Keratinocyte (primary cell): Measurements from ENCODE around the gene DEDD2.

Experiments
- EZH2 ChIP-seq: IDR thresholded peaks from one replicate; pipeline ENCODE4 v1.6.1; 2012; ENCODE audit warnings: inconsistent platforms, mild to moderate bottlenecking, low read length, moderate library complexity
- TF ChIP-seq, protein P1 (sequence below), 3 experiments: IDR thresholded peaks in 1 of 3; conservative IDR thresholded peaks in 1 of 3; optimal IDR thresholded peaks in 1 of 3; 2 replicates in 2 of 3; 3 replicates in 1 of 3; pipeline versions ENCODE3 to v1.5.1; 2011; ENCODE audit warnings: low read length in 3 of 3, mild to moderate bottlenecking in 3 of 3, moderate library complexity in 2 of 3, control low read depth in 1 of 3, inconsistent platforms in 1 of 3; ENCODE audit not compliant: insufficient read depth in 2 of 3; ENCODE audit errors: extremely low read depth in 1 of 3

- TF ChIP-seq, protein P1, sequence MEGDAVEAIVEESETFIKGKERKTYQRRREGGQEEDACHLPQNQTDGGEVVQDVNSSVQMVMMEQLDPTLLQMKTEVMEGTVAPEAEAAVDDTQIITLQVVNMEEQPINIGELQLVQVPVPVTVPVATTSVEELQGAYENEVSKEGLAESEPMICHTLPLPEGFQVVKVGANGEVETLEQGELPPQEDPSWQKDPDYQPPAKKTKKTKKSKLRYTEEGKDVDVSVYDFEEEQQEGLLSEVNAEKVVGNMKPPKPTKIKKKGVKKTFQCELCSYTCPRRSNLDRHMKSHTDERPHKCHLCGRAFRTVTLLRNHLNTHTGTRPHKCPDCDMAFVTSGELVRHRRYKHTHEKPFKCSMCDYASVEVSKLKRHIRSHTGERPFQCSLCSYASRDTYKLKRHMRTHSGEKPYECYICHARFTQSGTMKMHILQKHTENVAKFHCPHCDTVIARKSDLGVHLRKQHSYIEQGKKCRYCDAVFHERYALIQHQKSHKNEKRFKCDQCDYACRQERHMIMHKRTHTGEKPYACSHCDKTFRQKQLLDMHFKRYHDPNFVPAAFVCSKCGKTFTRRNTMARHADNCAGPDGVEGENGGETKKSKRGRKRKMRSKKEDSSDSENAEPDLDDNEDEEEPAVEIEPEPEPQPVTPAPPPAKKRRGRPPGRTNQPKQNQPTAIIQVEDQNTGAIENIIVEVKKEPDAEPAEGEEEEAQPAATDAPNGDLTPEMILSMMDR (optimal IDR thresholded peaks at IDR 0.05 in 1 of 3, IDR thresholded peaks at IDR 0.05 in 1 of 3, conservative IDR thresholded peaks at IDR 0.05 in 1 of 3; ENCODE audit: extremely low read depth in 1 of 3, insufficient read depth in 2 of 3, low read length in 3 of 3): no peak
- TF ChIP-seq EZH2: no peak
Observed at GRCh38 chr19:42176649-42176989, 40.9 kb downstream of the DEDD2 start.
